DMS 273 treated with DMSO at 0.1 percent for 48 hours (cell line): ENCODE measurements around the gene CFAP20DC.

Experiments used
- DNase-seq: peaks from one replicate; lab custom pipeline; 2025; lab: John Stamatoyannopoulos, UW

The CFAP20DC gene

DNA sequence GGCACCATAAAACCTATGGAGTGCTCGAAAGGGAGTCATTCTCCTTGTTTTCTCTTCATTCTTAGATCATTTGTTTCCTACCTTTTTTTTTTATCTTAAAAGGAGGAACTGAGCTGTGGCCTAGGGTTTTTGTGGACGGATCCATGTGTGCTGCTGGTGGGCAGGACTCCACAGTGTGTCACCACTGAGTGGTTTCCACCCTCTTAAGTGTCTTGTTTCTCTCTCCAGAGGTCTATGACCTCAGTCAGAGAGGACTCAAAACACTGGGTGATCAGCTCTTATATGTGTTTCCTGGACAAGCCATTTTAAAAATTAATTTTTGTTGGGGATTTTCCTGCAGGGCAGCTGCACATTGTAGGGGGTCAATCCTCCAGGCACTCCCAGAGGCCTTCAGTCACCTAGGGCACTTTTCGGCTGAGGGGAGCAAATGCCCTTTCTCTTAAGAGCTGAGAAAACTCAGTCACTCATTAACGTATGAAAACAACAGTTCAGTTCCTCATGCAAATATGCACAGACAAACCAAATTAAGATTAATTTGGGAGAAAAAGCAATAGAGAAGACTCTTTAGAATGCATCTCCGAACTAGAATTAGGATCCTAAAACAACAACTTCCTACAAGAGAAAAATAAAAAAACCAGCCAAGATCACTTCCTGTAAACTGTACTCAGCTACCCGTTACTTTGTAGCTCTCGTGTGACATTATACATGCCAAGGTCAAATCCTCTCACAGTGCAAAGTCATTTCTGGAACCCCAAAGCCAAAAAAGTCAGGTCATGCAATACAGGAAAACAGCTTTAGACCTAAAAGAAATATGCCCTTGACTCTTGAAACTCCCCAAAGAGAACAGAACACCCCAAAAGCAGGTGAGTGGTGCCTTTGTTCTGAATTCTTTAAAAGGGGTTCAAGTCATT is 355.6 kb downstream of the CFAP20DC start:
- no peak for DNase-seq

DNA sequence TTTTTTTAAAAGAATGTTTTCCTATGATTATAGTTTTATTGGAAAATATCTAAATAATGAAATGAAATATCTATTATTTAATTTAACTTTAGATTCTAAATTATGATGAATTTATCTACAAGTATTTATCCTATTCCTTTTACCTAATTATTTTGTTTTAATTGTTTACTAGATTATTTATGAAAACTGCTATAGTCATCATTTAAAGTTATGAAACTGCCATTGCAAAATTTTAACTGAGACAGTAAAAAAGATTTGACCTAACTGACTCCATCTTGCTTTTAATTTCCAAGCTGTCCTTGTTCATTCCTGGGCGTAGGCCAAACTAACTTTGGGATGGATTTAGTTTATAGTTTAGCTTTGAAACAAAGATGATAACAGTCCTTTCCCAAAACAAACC is 357.3 kb downstream of the CFAP20DC start:
- no peak for DNase-seq
